Osteocyte (in vitro differentiated cells): ENCODE results near the gene PCDH8. TPM values are rescaled to one million over a fixed set of nuclear protein-coding genes. Genes with fewer than 3 reads are reported as not detected.
"Not testable (repeated sequence)": the region's sequence is repeated elsewhere in the genome, so short reads cannot be mapped to it uniquely, and the experiment has no call there.

Experiments
- DNase-seq: peaks from one replicate; pipeline ENCODE4 v3.0.0; 2021; ENCODE audit warnings: mixed read lengths; ENCODE audit not compliant: unreplicated experiment; ENCODE audit errors: extremely low spot score
- H3K27ac Mint-ChIP-seq: one replicate; pipeline ENCODE4 v1.8.0; 2021; ENCODE audit warnings: mild to moderate bottlenecking, mixed read lengths; ENCODE audit not compliant: unreplicated experiment
- H3K27me3 Mint-ChIP-seq: one replicate; pipeline ENCODE4 v1.8.0; 2021; ENCODE audit warnings: mixed read lengths; ENCODE audit not compliant: unreplicated experiment
- H3K36me3 Mint-ChIP-seq: one replicate; pipeline ENCODE4 v1.8.0; 2021; ENCODE audit warnings: mixed read lengths; ENCODE audit not compliant: unreplicated experiment
- H3K4me1 Mint-ChIP-seq: one replicate; pipeline ENCODE4 v1.8.0; 2021; ENCODE audit warnings: mixed read lengths; ENCODE audit not compliant: unreplicated experiment
- H3K4me3 Mint-ChIP-seq: one replicate; pipeline ENCODE4 v1.8.0; 2021; ENCODE audit warnings: mild to moderate bottlenecking, moderate library complexity, mixed read lengths; ENCODE audit not compliant: unreplicated experiment
- H3K9me3 Mint-ChIP-seq: one replicate; pipeline ENCODE4 v1.8.0; 2021; ENCODE audit warnings: mixed read lengths; ENCODE audit not compliant: unreplicated experiment
- total RNA-seq: library from RNA; stranded (reverse); gene quantifications from 2 replicates; pipeline ENCODE4 v1.2.1, GENCODE V29; 2021
- TF ChIP-seq, protein P1 (sequence below): fragments of 200-600 bp; sonication (generic); IDR thresholded peaks from 2 replicates; pipeline ENCODE4 v1.5.0; 2021; ENCODE audit warnings: antibody characterized with exemption, mild to moderate bottlenecking, moderate library complexity

Gene PCDH8
- total RNA-seq, 1 donor from 2014 or later, result not detected

DNA sequence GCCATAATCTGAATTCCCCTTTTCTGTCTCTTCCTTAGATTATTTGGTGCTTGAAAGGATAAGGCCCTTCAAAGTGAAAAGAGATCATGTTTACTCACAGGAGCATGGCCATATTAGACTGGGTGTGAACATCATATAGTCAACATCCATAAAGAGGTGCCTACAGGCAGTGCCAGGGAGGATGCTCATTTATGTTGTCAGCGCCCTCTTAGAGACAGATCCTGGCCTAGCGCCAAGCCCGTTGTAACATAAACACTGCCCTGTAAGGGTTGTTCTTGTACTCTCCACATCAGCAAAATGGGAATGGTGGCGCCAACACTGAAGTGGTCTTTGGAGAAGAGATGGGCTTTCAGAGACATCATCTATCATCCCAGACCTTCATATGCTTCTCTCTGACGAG, 16.1 kb downstream of the PCDH8 start:
- H3K36me3 Mint-ChIP-seq, result no peaks in the 10 kb centered on the region
- H3K9me3 Mint-ChIP-seq, result no peaks in the 10 kb centered on the region
- TF ChIP-seq, protein P1, sequence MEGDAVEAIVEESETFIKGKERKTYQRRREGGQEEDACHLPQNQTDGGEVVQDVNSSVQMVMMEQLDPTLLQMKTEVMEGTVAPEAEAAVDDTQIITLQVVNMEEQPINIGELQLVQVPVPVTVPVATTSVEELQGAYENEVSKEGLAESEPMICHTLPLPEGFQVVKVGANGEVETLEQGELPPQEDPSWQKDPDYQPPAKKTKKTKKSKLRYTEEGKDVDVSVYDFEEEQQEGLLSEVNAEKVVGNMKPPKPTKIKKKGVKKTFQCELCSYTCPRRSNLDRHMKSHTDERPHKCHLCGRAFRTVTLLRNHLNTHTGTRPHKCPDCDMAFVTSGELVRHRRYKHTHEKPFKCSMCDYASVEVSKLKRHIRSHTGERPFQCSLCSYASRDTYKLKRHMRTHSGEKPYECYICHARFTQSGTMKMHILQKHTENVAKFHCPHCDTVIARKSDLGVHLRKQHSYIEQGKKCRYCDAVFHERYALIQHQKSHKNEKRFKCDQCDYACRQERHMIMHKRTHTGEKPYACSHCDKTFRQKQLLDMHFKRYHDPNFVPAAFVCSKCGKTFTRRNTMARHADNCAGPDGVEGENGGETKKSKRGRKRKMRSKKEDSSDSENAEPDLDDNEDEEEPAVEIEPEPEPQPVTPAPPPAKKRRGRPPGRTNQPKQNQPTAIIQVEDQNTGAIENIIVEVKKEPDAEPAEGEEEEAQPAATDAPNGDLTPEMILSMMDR, result no peak
- DNase-seq, result no peak
- no peaks in the 10 kb centered on the region for H3K27me3 Mint-ChIP-seq
- no peaks in the 10 kb centered on the region for H3K4me1 Mint-ChIP-seq
- no peak overlapping the region for H3K4me3 Mint-ChIP-seq
- no peak overlapping the region for H3K27ac Mint-ChIP-seq

DNA sequence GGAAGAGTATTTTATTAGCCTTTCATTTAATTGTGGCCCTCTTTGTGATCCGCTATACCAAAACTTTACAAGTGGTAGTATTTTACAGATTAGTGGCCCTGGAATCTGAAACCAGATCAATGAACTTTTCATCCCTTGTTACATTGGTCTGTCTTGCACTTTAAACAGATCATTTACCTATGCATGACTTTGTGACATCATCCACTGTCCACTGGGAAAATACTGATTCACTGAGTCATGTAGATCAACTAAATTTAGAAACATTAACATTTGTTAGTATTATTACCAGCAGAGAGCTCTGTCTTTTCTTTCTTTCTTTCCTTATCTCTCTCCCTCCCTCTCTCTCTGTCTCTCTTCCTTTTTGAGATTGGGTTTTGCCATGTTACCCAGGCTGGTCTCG, 17.5 kb downstream of the PCDH8 start:
- no peaks in the 10 kb centered on the region for H3K36me3 Mint-ChIP-seq
- no peaks in the 10 kb centered on the region for H3K27me3 Mint-ChIP-seq
- DNase-seq, result no peak
- no peaks in the 10 kb centered on the region for H3K9me3 Mint-ChIP-seq
- TF ChIP-seq, protein P1, result no peak
- H3K27ac Mint-ChIP-seq, result no peak overlapping the region
- no peak overlapping the region for H3K4me3 Mint-ChIP-seq
- H3K4me1 Mint-ChIP-seq, result no peaks in the 10 kb centered on the region

DNA sequence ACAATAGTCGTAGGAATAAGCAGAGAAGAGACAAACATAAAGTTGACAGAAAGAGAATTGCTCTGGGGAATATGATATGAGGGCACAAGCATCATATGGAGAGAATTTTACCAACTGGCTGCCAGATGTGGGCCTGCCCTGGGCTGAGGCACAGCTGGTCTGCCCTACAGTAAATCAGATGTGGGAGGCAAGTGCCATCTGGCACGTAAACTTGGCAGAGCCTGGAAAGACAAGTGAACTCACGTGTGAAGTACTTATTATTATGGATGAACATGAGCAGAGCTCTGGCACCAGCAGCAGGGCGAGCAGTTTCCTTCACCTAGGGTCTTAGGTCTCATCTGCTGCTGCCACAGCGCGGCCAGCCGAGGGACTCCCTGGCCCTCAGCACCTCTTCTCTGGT, 20.6 kb downstream of the PCDH8 start:
- TF ChIP-seq, protein P1, result no peak
- Mint-ChIP-seq H3K27me3 (no peaks in the 10 kb centered on the region), H3K36me3 (no peaks in the 10 kb centered on the region), H3K4me3 (no peak overlapping the region), H3K27ac (no peak overlapping the region), H3K9me3 (no peaks in the 10 kb centered on the region), H3K4me1 (no peaks in the 10 kb centered on the region)
- DNase-seq, result no peak

DNA sequence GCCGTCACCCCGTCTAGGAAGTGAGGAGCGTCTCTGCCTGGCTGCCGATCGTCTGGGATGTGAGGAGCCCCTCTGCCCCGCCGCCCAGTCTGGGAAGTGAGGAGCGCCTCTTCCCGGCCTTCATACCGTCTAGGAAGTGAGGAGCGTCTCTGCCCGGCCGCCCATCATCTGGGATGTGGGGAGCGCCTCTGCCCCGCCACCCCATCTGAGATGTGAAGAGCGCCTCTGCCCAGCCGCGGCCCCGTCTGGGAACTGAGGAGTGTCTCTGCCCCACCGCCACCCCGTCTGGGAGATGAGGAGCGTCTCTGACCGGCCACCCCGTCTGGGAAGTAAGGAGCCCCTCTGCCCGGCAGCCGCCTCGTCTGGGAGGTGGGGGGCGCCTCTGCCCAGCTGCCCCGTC, 30.6 kb downstream of the PCDH8 start:
- H3K27me3 Mint-ChIP-seq, H3K27ac Mint-ChIP-seq, H3K4me1 Mint-ChIP-seq, DNase-seq, H3K4me3 Mint-ChIP-seq, H3K36me3 Mint-ChIP-seq, H3K9me3 Mint-ChIP-seq: not testable (repeated sequence)

DNA sequence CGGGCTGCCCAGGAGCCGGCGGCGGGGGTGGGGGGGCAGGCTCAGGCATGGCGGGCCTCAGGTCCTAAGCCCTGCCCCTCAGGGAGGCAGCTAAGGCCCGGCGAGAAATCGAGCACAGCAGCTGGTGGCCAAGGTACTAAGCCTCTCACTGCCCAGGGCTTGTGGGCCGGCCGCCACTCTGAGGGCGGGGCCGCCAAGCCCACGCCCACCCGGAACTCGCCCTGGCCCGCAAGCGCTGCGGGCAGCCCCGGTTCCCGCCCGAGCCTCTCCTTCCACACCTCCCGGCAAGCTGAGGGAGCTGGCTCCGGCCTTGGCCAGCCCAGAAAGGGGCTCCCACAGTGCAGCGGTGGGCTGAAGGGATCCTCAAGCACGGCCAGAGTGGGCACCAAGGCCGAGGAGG, 33.1 kb downstream of the PCDH8 start:
- Mint-ChIP-seq H3K36me3 (no peaks in the 10 kb centered on the region), H3K4me3 (no peak overlapping the region), H3K27ac (no peak overlapping the region), H3K4me1 (no peaks in the 10 kb centered on the region), H3K9me3 (peaks cover 10% of the 10 kb centered on the region), H3K27me3 (no peaks in the 10 kb centered on the region)
- TF ChIP-seq, protein P1, result no peak
- no peak for DNase-seq

DNA sequence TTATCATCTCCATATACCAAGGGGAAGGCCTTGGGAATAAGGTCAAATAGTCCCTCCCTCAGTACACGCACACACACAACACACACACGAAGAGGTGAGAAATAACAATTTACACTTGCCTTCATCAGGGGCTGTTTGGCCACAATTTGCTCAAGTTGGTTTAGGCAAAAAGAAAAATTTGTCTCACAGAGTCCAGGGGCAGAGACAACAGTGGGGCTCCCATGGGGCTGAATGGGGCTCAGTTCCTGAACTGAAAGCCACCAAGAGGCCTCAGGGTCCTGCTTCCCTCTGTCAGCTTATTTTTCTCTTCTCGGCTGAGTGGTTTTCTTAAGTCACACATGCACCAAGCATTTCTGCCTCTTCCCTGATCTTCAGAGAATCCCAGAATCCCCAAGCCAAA, 35.5 kb downstream of the PCDH8 start:
- Mint-ChIP-seq H3K36me3 (no peaks in the 10 kb centered on the region), H3K4me1 (no peaks in the 10 kb centered on the region)
- TF ChIP-seq, protein P1, result no peak

More for the DNA sequence above, 35.5 kb downstream of the PCDH8 start:
- Mint-ChIP-seq H3K27me3 (no peaks in the 10 kb centered on the region), H3K27ac (no peak overlapping the region), H3K4me3 (no peak overlapping the region), H3K9me3 (peaks cover 4% of the 10 kb centered on the region)
- DNase-seq, result no peak
